HEK293 (cell line): ENCODE measurements around the gene FBLN2.

Source experiments
- CTCF ChIA-PET: fragments of 350-600 bp; formaldehyde crosslinking; extraction: SDS; loops from one replicate; lab custom pipeline; 2021; ENCODE audit warnings: antibody characterized with exemption; lab: Yijun Ruan, JAX
- POLR2A ChIA-PET: fragments of 300-600 bp; formaldehyde crosslinking; extraction: SDS; loops from one replicate; lab custom pipeline; 2020; ENCODE audit warnings: antibody characterized with exemption, inconsistent platforms; lab: Yijun Ruan, JAX
- H3K27ac ChIP-seq: fragments of 200-500 bp; sonication (Bioruptor generic); 2 replicates; pipeline ENCODE4 v1.5.1; 2014; ENCODE audit warnings: low read depth, low read length, control low read depth, inconsistent platforms; ENCODE audit errors: extremely low read depth
- H3K36me3 ChIP-seq, 2 experiments: fragments of 200-500 bp in 1 of 2; sonication (Bioruptor generic) in 1 of 2; 1 replicate in 1 of 2; 2 replicates in 1 of 2; pipeline ENCODE4 v1.5.1; 2014 to 2017; ENCODE audit warnings: inconsistent platforms in 2 of 2, low read length in 2 of 2; ENCODE audit not compliant: control insufficient read depth in 2 of 2, insufficient read depth in 1 of 2
- H3K4me1 ChIP-seq: fragments of 200-500 bp; sonication (Bioruptor generic); 2 replicates; pipeline ENCODE4 v1.5.1; 2014; ENCODE audit warnings: mild to moderate bottlenecking, low read length, inconsistent platforms; ENCODE audit not compliant: control insufficient read depth, insufficient read depth
- H3K4me3 ChIP-seq: 2 replicates; pipeline ENCODE4 v1.5.1; 2011; ENCODE audit warnings: low read depth, mild to moderate bottlenecking, control low read depth, low read length, moderate library complexity
- H3K9me3 ChIP-seq: fragments of 200-500 bp; sonication (Bioruptor generic); 2 replicates; pipeline ENCODE4 v1.5.1; 2014; ENCODE audit warnings: low read depth, low read length, inconsistent platforms; ENCODE audit not compliant: control insufficient read depth, insufficient read depth
- EGR2 ChIP-seq: fragments of 450-650 bp; formaldehyde crosslinking; IDR thresholded peaks from 2 replicates; pipeline ENCODE4 v1.5.1; 2016; ENCODE audit warnings: low read depth, missing biosample characterization, missing genetic modification characterization
- HOXA7 ChIP-seq: sonication (generic); formaldehyde crosslinking; IDR thresholded peaks from 2 replicates; pipeline ENCODE4 v1.8.1; 2022; ENCODE audit warnings: missing genetic modification reagents, borderline replicate concordance
- KLF16 ChIP-seq: fragments of 450-650 bp; formaldehyde crosslinking; IDR thresholded peaks from 2 replicates; pipeline ENCODE4 v1.5.1; 2017; ENCODE audit warnings: missing biosample characterization, missing genetic modification characterization
- OSR2 ChIP-seq: fragments of 450-650 bp; formaldehyde crosslinking; IDR thresholded peaks from 2 replicates; pipeline ENCODE4 v1.5.1; 2016; ENCODE audit warnings: missing biosample characterization, missing genetic modification characterization
- PBX3 ChIP-seq: sonication (generic); formaldehyde crosslinking; IDR thresholded peaks from 2 replicates; pipeline ENCODE4 v1.8.1; 2022; ENCODE audit warnings: mild to moderate bottlenecking, moderate library complexity, missing genetic modification reagents
- TCF7L2 ChIP-seq: IDR thresholded peaks from 2 replicates; pipeline ENCODE4 v1.6.1; 2011; ENCODE audit warnings: low read depth, mild to moderate bottlenecking, inconsistent platforms, low read length, moderate library complexity, borderline replicate concordance
- ZBTB11 ChIP-seq: fragments of 450-650 bp; formaldehyde crosslinking; conservative IDR thresholded peaks from 2 replicates; pipeline ENCODE4 v1.5.1; 2016; ENCODE audit warnings: low read depth, missing biosample characterization, missing genetic modification characterization
- ZBTB17 ChIP-seq: fragments of 450-650 bp; formaldehyde crosslinking; IDR thresholded peaks from 2 replicates; pipeline ENCODE4 v1.5.1; 2016; ENCODE audit warnings: missing biosample characterization, missing genetic modification characterization
- ZBTB20 ChIP-seq: fragments of 450-650 bp; formaldehyde crosslinking; IDR thresholded peaks from 2 replicates; pipeline ENCODE4 v1.5.1; 2016; ENCODE audit warnings: missing biosample characterization, missing genetic modification characterization
- ZIC2 ChIP-seq: fragments of 450-650 bp; formaldehyde crosslinking; IDR thresholded peaks from 2 replicates; pipeline ENCODE4 v1.5.1; 2016; ENCODE audit warnings: missing biosample characterization, missing genetic modification characterization
- ZNF10 ChIP-seq: fragments of 450-650 bp; formaldehyde crosslinking; IDR thresholded peaks from 2 replicates; pipeline ENCODE4 v1.5.1; 2017; ENCODE audit warnings: missing biosample characterization, missing genetic modification characterization
- ZNF223 ChIP-seq: fragments of 450-650 bp; formaldehyde crosslinking; IDR thresholded peaks from 2 replicates; pipeline ENCODE4 v1.5.1; 2016; ENCODE audit warnings: missing biosample characterization, missing genetic modification characterization
- ZNF311 ChIP-seq: fragments of 450-650 bp; formaldehyde crosslinking; IDR thresholded peaks from 2 replicates; pipeline ENCODE4 v1.5.1; 2017; ENCODE audit warnings: missing biosample characterization, missing genetic modification characterization, borderline replicate concordance
- ZNF391 ChIP-seq: fragments of 450-650 bp; formaldehyde crosslinking; IDR thresholded peaks from 2 replicates; pipeline ENCODE4 v1.5.1; 2016; ENCODE audit warnings: low read depth, missing biosample characterization, missing genetic modification characterization, borderline replicate concordance
- ZNF404 ChIP-seq: fragments of 450-650 bp; formaldehyde crosslinking; IDR thresholded peaks from 2 replicates; pipeline ENCODE4 v1.5.1; 2017; ENCODE audit warnings: missing biosample characterization, missing genetic modification characterization
- ZNF518A ChIP-seq: fragments of 450-650 bp; formaldehyde crosslinking; conservative IDR thresholded peaks from 2 replicates; pipeline ENCODE4 v1.5.1; 2016; ENCODE audit warnings: low read depth, missing biosample characterization, missing genetic modification characterization
- ZNF548 ChIP-seq: fragments of 450-650 bp; formaldehyde crosslinking; IDR thresholded peaks from 2 replicates; pipeline ENCODE4 v1.5.1; 2016; ENCODE audit warnings: missing biosample characterization, missing genetic modification characterization
- ZNF623 ChIP-seq: fragments of 450-650 bp; formaldehyde crosslinking; IDR thresholded peaks from 2 replicates; pipeline ENCODE4 v1.5.1; 2016; ENCODE audit warnings: missing biosample characterization, missing genetic modification characterization
- ZNF664 ChIP-seq: fragments of 450-650 bp; formaldehyde crosslinking; IDR thresholded peaks from 2 replicates; pipeline ENCODE4 v1.5.1; 2016; ENCODE audit warnings: missing biosample characterization, missing genetic modification characterization
- ZNF677 ChIP-seq: fragments of 450-650 bp; IDR thresholded peaks from 2 replicates; pipeline ENCODE4 v1.5.0; 2018; ENCODE audit warnings: missing biosample characterization, mild to moderate bottlenecking, missing genetic modification characterization, moderate library complexity
- ZNF785 ChIP-seq: fragments of 450-650 bp; formaldehyde crosslinking; IDR thresholded peaks from 2 replicates; pipeline ENCODE4 v1.5.1; 2016; ENCODE audit warnings: missing biosample characterization, missing genetic modification characterization

FBLN2 gene

GRCh38 chr3:13666781-13667709 lies 118.1 kb downstream of the FBLN2 start:
- Histone ChIP-seq H3K4me3 (no peak overlapping the region), H3K4me1 (no peaks in the 10 kb centered on the region), H3K9me3 (no peaks in the 10 kb centered on the region), H3K27ac (no peak overlapping the region), H3K36me3 (no peaks in the 10 kb centered on the region)
- POLR2A ChIA-PET: no interaction called here
- CTCF ChIA-PET: interaction anchor here (0.6 to 0.8 kb wide), 2 partner anchors 8 to 10 kb away, joined by 3 read pairs; no protein-coding TSS in a partner anchor
- no peak for TF ChIP-seq ZNF391 (tag by site-specific recombination)
- no peak for TF ChIP-seq ZNF404 (tag by site-specific recombination)
- no peak for TF ChIP-seq ZBTB11 (tag by site-specific recombination)
- no peak for TF ChIP-seq PBX3 (CRISPR knock-in tag)
- TF ChIP-seq EGR2: no peak
- TF ChIP-seq OSR2: no peak
- TF ChIP-seq ZBTB17 (tag by site-specific recombination): 0 out of 2 replicates have a peak, but pooled peaks have one; percentile 47
- TF ChIP-seq ZNF311 (tag by site-specific recombination): no peak
- TF ChIP-seq ZNF664 (tag by site-specific recombination): no peak
- TF ChIP-seq ZNF623 (tag by site-specific recombination): peak; percentile 96
- no peak for TF ChIP-seq TCF7L2
- TF ChIP-seq ZIC2 (tag by site-specific recombination): peak; percentile 51
- TF ChIP-seq KLF16 (tag by site-specific recombination): no peak
- 0 out of 2 replicates have a peak, but pooled peaks have one; percentile 23 for TF ChIP-seq ZNF785 (tag by site-specific recombination)
- TF ChIP-seq ZBTB20 (tag by site-specific recombination): peak; percentile 35; the same call in 1 of the 2 replicates

- Histone ChIP-seq H3K4me1 (no peaks in the 10 kb centered on the region), H3K4me3 (no peak overlapping the region), H3K36me3 (no peaks in the 10 kb centered on the region), H3K9me3 (no peaks in the 10 kb centered on the region), H3K27ac (no peak overlapping the region)
- POLR2A ChIA-PET: no interaction called here
- CTCF ChIA-PET: interaction anchor here (1.5 kb wide), 1 partner anchor 217 kb away, joined by 6 read pairs; no protein-coding TSS in a partner anchor
- TF ChIP-seq ZBTB11 (tag by site-specific recombination): no peak
- no peak for TF ChIP-seq ZNF223
- no peak for TF ChIP-seq ZNF518A
- no peak for TF ChIP-seq HOXA7
- TF ChIP-seq ZNF548 (tag by site-specific recombination): no peak
- TF ChIP-seq ZNF677: no peak
- no peak for TF ChIP-seq ZNF10 (tag by site-specific recombination)
Measured at GRCh38 chr3:13668136-13668535, 119.2 kb downstream of the FBLN2 start.
